HepG2 (cell line): Measurements from ENCODE around the gene ZNFX1.

Experiments used
- BCL6 ChIP-seq: IDR thresholded peaks from 2 replicates; pipeline ENCODE4 v1.6.1; 2016; ENCODE audit warnings: missing genetic modification reagents, missing compliant biosample characterization
- BHLHE40 ChIP-seq: IDR thresholded peaks from 2 replicates; pipeline ENCODE4 v1.6.1; 2011; ENCODE audit warnings: low read length, improper control_type of control experiment
- CCDC6 ChIP-seq: sonication (generic); formaldehyde crosslinking; IDR thresholded peaks from 2 replicates; pipeline ENCODE4 v1.8.1; 2022; ENCODE audit warnings: mild to moderate bottlenecking, missing genetic modification reagents, moderate library complexity
- JUND ChIP-seq: sonication (generic); formaldehyde crosslinking; IDR thresholded peaks from 2 replicates; pipeline ENCODE4 v1.8.0; 2022; ENCODE audit warnings: mild to moderate bottlenecking, missing genetic modification reagents
- MXI1 ChIP-seq: IDR thresholded peaks from 3 replicates; pipeline ENCODE4 v1.6.1; 2012; ENCODE audit warnings: low read depth, low read length, inconsistent platforms, borderline replicate concordance
- PRDM15 ChIP-seq: sonication (generic); formaldehyde crosslinking; IDR thresholded peaks from 2 replicates; pipeline ENCODE4 v1.4.0; 2020; ENCODE audit warnings: missing genetic modification reagents
- TAF1 ChIP-seq: sonication (generic); formaldehyde crosslinking; IDR thresholded peaks from 2 replicates; pipeline ENCODE4 v1.4.0; 2020; ENCODE audit warnings: missing genetic modification reagents
- ZBTB10 ChIP-seq: sonication (generic); formaldehyde crosslinking; IDR thresholded peaks from 2 replicates; pipeline ENCODE4 v1.4.0; 2020; ENCODE audit warnings: missing genetic modification reagents, borderline replicate concordance
- ZBTB4 ChIP-seq: sonication (generic); formaldehyde crosslinking; IDR thresholded peaks from 2 replicates; pipeline ENCODE4 v1.4.0; 2020; ENCODE audit warnings: missing genetic modification reagents, mild to moderate bottlenecking, borderline replicate concordance
- ZNF687 ChIP-seq: sonication (generic); formaldehyde crosslinking; IDR thresholded peaks from 2 replicates; pipeline ENCODE4 v1.5.1; 2020; ENCODE audit warnings: mild to moderate bottlenecking, missing genetic modification reagents, moderate library complexity
- TF ChIP-seq, protein P1 (sequence below): sonication (generic); formaldehyde crosslinking; IDR thresholded peaks from 2 replicates; pipeline ENCODE4 v1.4.0; 2020; ENCODE audit warnings: missing genetic modification reagents
- TF ChIP-seq, protein P2 (sequence below): sonication (generic); formaldehyde crosslinking; IDR thresholded peaks from 2 replicates; pipeline ENCODE4 v1.8.1; 2023; ENCODE audit warnings: mild to moderate bottlenecking, missing genetic modification reagents, borderline replicate concordance
- TF ChIP-seq, protein P3 (sequence below): sonication (generic); formaldehyde crosslinking; IDR thresholded peaks from 2 replicates; pipeline ENCODE4 v1.4.0; 2020; ENCODE audit warnings: low read depth, mild to moderate bottlenecking, missing genetic modification reagents
- TF ChIP-seq, protein P4 (sequence below): IDR thresholded peaks from 2 replicates; pipeline ENCODE4 v1.6.1; 2016; ENCODE audit warnings: low read depth, borderline replicate concordance

DNA sequence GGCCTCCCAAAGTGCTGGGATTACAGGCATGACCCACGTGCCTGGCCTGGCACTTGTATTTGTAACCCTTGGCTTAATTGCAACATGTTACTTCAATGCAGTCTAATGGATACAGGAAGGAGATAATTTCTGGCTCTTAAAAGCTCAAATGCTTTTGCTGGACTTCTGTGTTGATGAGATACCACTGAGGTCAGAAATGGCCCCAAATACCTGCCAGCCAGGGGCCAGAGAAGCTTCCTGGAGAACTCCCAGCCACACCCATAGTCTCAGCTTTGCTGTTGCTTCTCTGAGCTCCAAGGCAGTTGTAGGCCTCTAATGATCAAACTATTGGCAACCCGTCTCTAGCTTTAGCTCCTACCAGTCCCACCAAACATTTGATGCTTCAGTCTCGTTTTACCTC is 14.2 kb upstream of the ZNFX1 start:
- TF ChIP-seq, protein P1, sequence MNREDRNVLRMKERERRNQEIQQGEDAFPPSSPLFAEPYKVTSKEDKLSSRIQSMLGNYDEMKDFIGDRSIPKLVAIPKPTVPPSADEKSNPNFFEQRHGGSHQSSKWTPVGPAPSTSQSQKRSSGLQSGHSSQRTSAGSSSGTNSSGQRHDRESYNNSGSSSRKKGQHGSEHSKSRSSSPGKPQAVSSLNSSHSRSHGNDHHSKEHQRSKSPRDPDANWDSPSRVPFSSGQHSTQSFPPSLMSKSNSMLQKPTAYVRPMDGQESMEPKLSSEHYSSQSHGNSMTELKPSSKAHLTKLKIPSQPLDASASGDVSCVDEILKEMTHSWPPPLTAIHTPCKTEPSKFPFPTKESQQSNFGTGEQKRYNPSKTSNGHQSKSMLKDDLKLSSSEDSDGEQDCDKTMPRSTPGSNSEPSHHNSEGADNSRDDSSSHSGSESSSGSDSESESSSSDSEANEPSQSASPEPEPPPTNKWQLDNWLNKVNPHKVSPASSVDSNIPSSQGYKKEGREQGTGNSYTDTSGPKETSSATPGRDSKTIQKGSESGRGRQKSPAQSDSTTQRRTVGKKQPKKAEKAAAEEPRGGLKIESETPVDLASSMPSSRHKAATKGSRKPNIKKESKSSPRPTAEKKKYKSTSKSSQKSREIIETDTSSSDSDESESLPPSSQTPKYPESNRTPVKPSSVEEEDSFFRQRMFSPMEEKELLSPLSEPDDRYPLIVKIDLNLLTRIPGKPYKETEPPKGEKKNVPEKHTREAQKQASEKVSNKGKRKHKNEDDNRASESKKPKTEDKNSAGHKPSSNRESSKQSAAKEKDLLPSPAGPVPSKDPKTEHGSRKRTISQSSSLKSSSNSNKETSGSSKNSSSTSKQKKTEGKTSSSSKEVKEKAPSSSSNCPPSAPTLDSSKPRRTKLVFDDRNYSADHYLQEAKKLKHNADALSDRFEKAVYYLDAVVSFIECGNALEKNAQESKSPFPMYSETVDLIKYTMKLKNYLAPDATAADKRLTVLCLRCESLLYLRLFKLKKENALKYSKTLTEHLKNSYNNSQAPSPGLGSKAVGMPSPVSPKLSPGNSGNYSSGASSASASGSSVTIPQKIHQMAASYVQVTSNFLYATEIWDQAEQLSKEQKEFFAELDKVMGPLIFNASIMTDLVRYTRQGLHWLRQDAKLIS (CRISPR knock-in tag) = no peak
- TF ChIP-seq JUND (CRISPR knock-in tag) (no peak), ZBTB4 (CRISPR knock-in tag) (no peak), CCDC6 (CRISPR knock-in tag) (no peak), ZBTB10 (CRISPR knock-in tag) (no peak), MXI1 (no peak), BCL6 (CRISPR knock-in tag) (no peak), TAF1 (CRISPR knock-in tag) (no peak), ZNF687 (CRISPR knock-in tag) (no peak), PRDM15 (CRISPR knock-in tag) (no peak), BHLHE40 (no peak)
- TF ChIP-seq, protein P2, sequence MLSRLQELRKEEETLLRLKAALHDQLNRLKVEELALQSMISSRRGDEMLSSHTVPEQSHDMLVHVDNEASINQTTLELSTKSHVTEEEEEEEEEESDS (CRISPR knock-in tag) = no peak
- TF ChIP-seq, protein P3, sequence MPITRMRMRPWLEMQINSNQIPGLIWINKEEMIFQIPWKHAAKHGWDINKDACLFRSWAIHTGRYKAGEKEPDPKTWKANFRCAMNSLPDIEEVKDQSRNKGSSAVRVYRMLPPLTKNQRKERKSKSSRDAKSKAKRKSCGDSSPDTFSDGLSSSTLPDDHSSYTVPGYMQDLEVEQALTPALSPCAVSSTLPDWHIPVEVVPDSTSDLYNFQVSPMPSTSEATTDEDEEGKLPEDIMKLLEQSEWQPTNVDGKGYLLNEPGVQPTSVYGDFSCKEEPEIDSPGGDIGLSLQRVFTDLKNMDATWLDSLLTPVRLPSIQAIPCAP (CRISPR knock-in tag) = no peak
- TF ChIP-seq, protein P4, sequence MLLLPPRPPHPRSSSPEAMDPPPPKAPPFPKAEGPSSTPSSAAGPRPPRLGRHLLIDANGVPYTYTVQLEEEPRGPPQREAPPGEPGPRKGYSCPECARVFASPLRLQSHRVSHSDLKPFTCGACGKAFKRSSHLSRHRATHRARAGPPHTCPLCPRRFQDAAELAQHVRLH (CRISPR knock-in tag) = no peak
